Measurements from ENCODE around the gene RCAN1.

RCAN1 gene

GRCh38 chr21:34603002-34603709 is 11.8 kb downstream of the RCAN1 start:
- Mint-ChIP-seq H3K27ac (no peak overlapping the region), H3K36me3 (ENCODE audit: low read depth) (no peaks in the 10 kb centered on the region), H3K4me1 (peaks cover 4% of the 10 kb centered on the region), H3K4me3 (no peak overlapping the region), H3K9me3 (no peaks in the 10 kb centered on the region), H3K27me3 (ENCODE audit: low read depth) (peaks cover 20% of the 10 kb centered on the region)
- peak; percentile 80 to 83 (median 80) for TF ChIP-seq CTCF (IDR thresholded peaks at IDR 0.05; ENCODE audit: unreplicated experiment in 3 of 3)

- Mint-ChIP-seq H3K4me3 (no peak overlapping the region), H3K36me3 (ENCODE audit: low read depth) (no peaks in the 10 kb centered on the region), H3K9me3 (no peaks in the 10 kb centered on the region), H3K27ac (no peak overlapping the region), H3K4me1 (peaks cover 4% of the 10 kb centered on the region), H3K27me3 (ENCODE audit: low read depth) (peaks cover 20% of the 10 kb centered on the region)
- no peak for TF ChIP-seq CTCF (IDR thresholded peaks at IDR 0.05; ENCODE audit: unreplicated experiment in 3 of 3)
Observed at GRCh38 chr21:34602061-34602460, 12.9 kb downstream of the RCAN1 start.

- H3K27me3 Mint-ChIP-seq (ENCODE audit: low read depth), result peaks cover 19% of the 10 kb centered on the region
- no peak overlapping the region for H3K4me3 Mint-ChIP-seq
- no peak overlapping the region for H3K27ac Mint-ChIP-seq
- peaks cover 4% of the 10 kb centered on the region for H3K4me1 Mint-ChIP-seq
- no peaks in the 10 kb centered on the region for H3K36me3 Mint-ChIP-seq (ENCODE audit: low read depth)
- H3K9me3 Mint-ChIP-seq, result no peaks in the 10 kb centered on the region
- TF ChIP-seq CTCF (IDR thresholded peaks at IDR 0.05; ENCODE audit: unreplicated experiment in 3 of 3), result no peak
Observed at GRCh38 chr21:34599534-34600101, 15.3 kb downstream of the RCAN1 start.

GRCh38 chr21:34598931-34599400 is 15.9 kb downstream of the RCAN1 start:
- H3K4me3 Mint-ChIP-seq, result no peak overlapping the region
- peaks cover 17% of the 10 kb centered on the region for H3K27me3 Mint-ChIP-seq (ENCODE audit: low read depth)
- peaks cover 5% of the 10 kb centered on the region for H3K4me1 Mint-ChIP-seq
- H3K36me3 Mint-ChIP-seq (ENCODE audit: low read depth), result no peaks in the 10 kb centered on the region
- H3K27ac Mint-ChIP-seq, result no peak overlapping the region
- no peaks in the 10 kb centered on the region for H3K9me3 Mint-ChIP-seq
- TF ChIP-seq CTCF (IDR thresholded peaks at IDR 0.05; ENCODE audit: unreplicated experiment in 3 of 3), result no peak

GRCh38 chr21:34597406-34597805 is 17.5 kb downstream of the RCAN1 start:
- no peak for TF ChIP-seq CTCF (IDR thresholded peaks at IDR 0.05; ENCODE audit: unreplicated experiment in 3 of 3)
- H3K9me3 Mint-ChIP-seq, result no peaks in the 10 kb centered on the region
- H3K4me1 Mint-ChIP-seq, result peaks cover 13% of the 10 kb centered on the region
- H3K4me3 Mint-ChIP-seq, result no peak overlapping the region
- no peaks in the 10 kb centered on the region for H3K36me3 Mint-ChIP-seq (ENCODE audit: low read depth)
- H3K27me3 Mint-ChIP-seq (ENCODE audit: low read depth), result peaks cover 10% of the 10 kb centered on the region
- no peak overlapping the region for H3K27ac Mint-ChIP-seq

Measured in nephron (organoid).